ENCODE results near the gene CA6. TPM values are rescaled to one million over a fixed set of nuclear protein-coding genes. Genes with fewer than 3 reads are reported as not detected.

The CA6 gene
- total RNA-seq, 1 experiment from 2014 or later = not detected

GRCh38 chr1:8981169-8981568 lies 35.5 kb downstream of the CA6 start:
- TF ChIP-seq, protein P1, sequence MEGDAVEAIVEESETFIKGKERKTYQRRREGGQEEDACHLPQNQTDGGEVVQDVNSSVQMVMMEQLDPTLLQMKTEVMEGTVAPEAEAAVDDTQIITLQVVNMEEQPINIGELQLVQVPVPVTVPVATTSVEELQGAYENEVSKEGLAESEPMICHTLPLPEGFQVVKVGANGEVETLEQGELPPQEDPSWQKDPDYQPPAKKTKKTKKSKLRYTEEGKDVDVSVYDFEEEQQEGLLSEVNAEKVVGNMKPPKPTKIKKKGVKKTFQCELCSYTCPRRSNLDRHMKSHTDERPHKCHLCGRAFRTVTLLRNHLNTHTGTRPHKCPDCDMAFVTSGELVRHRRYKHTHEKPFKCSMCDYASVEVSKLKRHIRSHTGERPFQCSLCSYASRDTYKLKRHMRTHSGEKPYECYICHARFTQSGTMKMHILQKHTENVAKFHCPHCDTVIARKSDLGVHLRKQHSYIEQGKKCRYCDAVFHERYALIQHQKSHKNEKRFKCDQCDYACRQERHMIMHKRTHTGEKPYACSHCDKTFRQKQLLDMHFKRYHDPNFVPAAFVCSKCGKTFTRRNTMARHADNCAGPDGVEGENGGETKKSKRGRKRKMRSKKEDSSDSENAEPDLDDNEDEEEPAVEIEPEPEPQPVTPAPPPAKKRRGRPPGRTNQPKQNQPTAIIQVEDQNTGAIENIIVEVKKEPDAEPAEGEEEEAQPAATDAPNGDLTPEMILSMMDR (conservative IDR thresholded peaks at IDR 0.05) = no peak
- H4K20me1 ChIP-seq (ENCODE audit: control insufficient read depth, insufficient read depth, insufficient read length) = no peaks in the 10 kb centered on the region
- Mint-ChIP-seq H3K27ac (peak overlapping the region in 1 of 3 experiments; percentile 38; a peak in 1 of 7 replicates), H3K4me3 (no peak overlapping the region), H3K36me3 (ENCODE audit: insufficient read depth in 1 of 3, low read depth in 3 of 3) (no peaks in the 10 kb centered on the region), H3K9me3 (peaks cover 0 to 6% of the 10 kb centered on the region in 2 experiments; a peak in 2 of 5 replicates), H3K27me3 (ENCODE audit: low read depth) (peaks cover 7% of the 10 kb centered on the region; the same call in 1 of the 2 replicates), H3K4me1 (peaks cover 2 to 10% of the 10 kb centered on the region in 2 experiments)
- no peaks in the 10 kb centered on the region for H3K4me1 ChIP-seq (ENCODE audit: insufficient read depth, low read length)
- no peaks in the 10 kb centered on the region for H3K79me2 ChIP-seq (ENCODE audit: insufficient read depth, low read length)
- H4K5ac ChIP-seq (ENCODE audit: insufficient read length, low read depth, low read length) = no peak overlapping the region
- no peak overlapping the region for H2BK12ac ChIP-seq (ENCODE audit: insufficient read length, low read depth, low read length)
- no peak overlapping the region for H3K14ac ChIP-seq (ENCODE audit: insufficient read depth, low read length)
- no peaks in the 10 kb centered on the region for H3K79me1 ChIP-seq (ENCODE audit: insufficient read depth, low read depth, low read length, poor library complexity, severe bottlenecking)
- no peak overlapping the region for H3K4me2 ChIP-seq (ENCODE audit: insufficient read depth, insufficient read length, low read length)
- H3K9me3 ChIP-seq (ENCODE audit: control insufficient read depth, low read depth, low read length) = peaks cover 5% of the 10 kb centered on the region
- no peak overlapping the region for H4K91ac ChIP-seq (ENCODE audit: insufficient read length, low read depth, low read length)
- H2BK20ac ChIP-seq (ENCODE audit: low read depth, low read length, poor library complexity, severe bottlenecking) = no peak overlapping the region
- no peak overlapping the region for H2BK5ac ChIP-seq (ENCODE audit: insufficient read length, low read length)
- no peak overlapping the region for H3K56ac ChIP-seq (ENCODE audit: insufficient read length, low read depth, low read length)
- H4K8ac ChIP-seq (replicated peaks; ENCODE audit: insufficient read length, low read depth, low read length) = no peak overlapping the region
- H3T11ph ChIP-seq (ENCODE audit: low read length) = no peak overlapping the region
- H3K9ac ChIP-seq (ENCODE audit: extremely low read depth, insufficient read length, low read length) = no peak overlapping the region
- no peak overlapping the region for H2AFZ ChIP-seq (ENCODE audit: low read length)
- no peak overlapping the region for H3K23ac ChIP-seq (ENCODE audit: insufficient read length, low read depth, low read length)
- WGBS (ENCODE audit: extremely low coverage, insufficient read length, low lambda C conversion rate) = no CpG with 5 or more reads among the region's 2 CpGs
- no peak overlapping the region for H3K27ac ChIP-seq (ENCODE audit: insufficient read length, low read depth, low read length)
- no peak overlapping the region for H3K18ac ChIP-seq (ENCODE audit: insufficient read length, low read depth, low read length)
- no peak overlapping the region for H3K4ac ChIP-seq (ENCODE audit: low read depth, low read length)
- no peaks in the 10 kb centered on the region for H3K23me2 ChIP-seq (ENCODE audit: insufficient read length, low read depth, low read length, poor library complexity, severe bottlenecking)
- DNase-seq = no peak
- H2BK120ac ChIP-seq (ENCODE audit: low read depth, low read length, poor library complexity, severe bottlenecking) = no peak overlapping the region
- no peak overlapping the region for H2AK5ac ChIP-seq (ENCODE audit: insufficient read length, low read length)
- no peak overlapping the region for H2BK15ac ChIP-seq (ENCODE audit: low read depth, low read length)
- no peaks in the 10 kb centered on the region for H3K27me3 ChIP-seq (ENCODE audit: insufficient read depth, low read length)

Data from H9 (cell line).